Epithelial cell of esophagus (primary cell): ENCODE results near the gene MACROD2.
"Not testable (repeated sequence)": the region's sequence is repeated elsewhere in the genome, so short reads cannot be mapped to it uniquely, and the experiment has no call there.

ENCODE experiments used
- DNase-seq: peaks from one replicate; pipeline ENCODE4 v3.0.0; 2010; ENCODE audit warnings: low read depth
- H3K4me3 ChIP-seq: 2 replicates; pipeline ENCODE4 v1.5.1; 2011; ENCODE audit warnings: mild to moderate bottlenecking, low read length, control low read depth
- CTCF ChIP-seq: IDR thresholded peaks from 2 replicates; pipeline ENCODE4 v1.5.1; 2011; ENCODE audit warnings: low read depth, mild to moderate bottlenecking, low read length, control low read depth, inconsistent platforms; ENCODE audit not compliant: insufficient read depth; ENCODE audit errors: missing control alignments

Gene MACROD2

GRCh38 chr20:14918976-14919375 lies 923.7 kb downstream of the MACROD2 start:
- no peak for DNase-seq
- H3K4me3 ChIP-seq, result no peak overlapping the region
- no peak for TF ChIP-seq CTCF

GRCh38 chr20:14919501-14920081 lies 924.3 kb downstream of the MACROD2 start:
- DNase-seq, result peak; percentile 89
- peak overlapping the region; percentile 23 for H3K4me3 ChIP-seq
- TF ChIP-seq CTCF, result no peak

- no peak overlapping the region for H3K4me3 ChIP-seq
- TF ChIP-seq CTCF, result no peak
- peak; percentile 43 for DNase-seq
These were observed 926.2 kb downstream of the MACROD2 start for GRCh38 chr20:14921513-14921912.

- TF ChIP-seq CTCF, result no peak
- H3K4me3 ChIP-seq, result no peak overlapping the region
- DNase-seq, result no peak
These were observed 927.4 kb downstream of the MACROD2 start for GRCh38 chr20:14922503-14923267.

- H3K4me3 ChIP-seq, result no peak overlapping the region
- no peak for TF ChIP-seq CTCF
- DNase-seq, result no peak
These were observed 929.1 kb downstream of the MACROD2 start for GRCh38 chr20:14924433-14924832.

- peak; percentile 41 for DNase-seq
These were observed 930.0 kb downstream of the MACROD2 start for GRCh38 chr20:14925300-14925699.

GRCh38 chr20:14926436-14926835 lies 931.1 kb downstream of the MACROD2 start:
- DNase-seq, result peak; percentile 12

More at GRCh38 chr20:14925300-14925699, 930.0 kb downstream of the MACROD2 start:
- TF ChIP-seq CTCF, result no peak
- H3K4me3 ChIP-seq, result no peak overlapping the region

More at GRCh38 chr20:14926436-14926835, 931.1 kb downstream of the MACROD2 start:
- not testable (repeated sequence) for H3K4me3 ChIP-seq
